ENCODE measurements around the gene PIK3CD.

DNA sequence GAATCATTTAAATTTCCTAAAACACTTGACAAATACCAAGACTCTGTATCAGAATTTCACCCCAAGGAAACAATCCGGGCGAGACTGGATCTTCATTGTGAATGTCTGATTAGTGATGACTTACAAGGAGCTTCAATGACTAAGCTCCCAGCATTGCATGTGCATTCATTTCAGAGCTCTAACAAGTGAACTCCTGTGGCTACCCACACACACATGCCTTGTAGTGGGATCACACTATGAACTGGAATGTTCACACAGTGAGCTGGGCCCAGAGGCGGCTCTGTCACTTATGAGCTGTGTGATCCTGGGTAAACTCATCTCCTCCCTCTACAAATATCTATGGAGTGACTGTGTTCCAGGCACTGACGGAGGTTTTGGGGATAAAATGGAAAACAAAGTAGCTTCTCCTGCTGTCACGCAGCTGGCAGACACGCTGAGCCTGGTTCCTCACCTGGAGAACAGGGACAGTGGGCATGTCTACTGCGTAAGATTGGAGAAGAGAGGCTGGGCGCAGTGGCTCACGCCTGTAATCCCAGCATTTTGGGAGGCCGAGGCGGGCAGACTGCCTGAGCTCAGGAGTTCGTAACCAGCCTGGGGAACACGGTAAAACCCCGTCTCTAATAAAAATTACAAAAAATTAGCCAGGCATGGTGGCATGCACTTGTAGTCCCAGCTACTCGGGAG is 115.4 kb downstream of the PIK3CD start:
- TF ChIP-seq CTCF (conservative IDR thresholded peaks at IDR 0.05) (no peak), EZH2 (IDR thresholded peaks at IDR 0.05; ENCODE audit: low read depth) (no peak)

All from PC-9 (cell line).